B cell (primary cell): ENCODE results near the gene GALNT7. TPM values are rescaled to one million over a fixed set of nuclear protein-coding genes. Genes with fewer than 3 reads are reported as not detected.

ENCODE experiments used
- ATAC-seq: fragments of 200-7000 bp; cut with Tn5 transposase; one replicate; pipeline ENCODE4 v1.10.0; 2021; ENCODE audit warnings: low read depth, mild to moderate bottlenecking, moderate number of reproducible peaks, moderate library complexity
- CTCF ChIA-PET: fragments of 350-600 bp; sonication (Branson Sonifier 250); formaldehyde crosslinking; loops from one replicate; lab custom pipeline; 2021; ENCODE audit warnings: antibody characterized with exemption, inconsistent platforms; lab: Charles Lee
- POLR2A ChIA-PET: fragments of 350-600 bp; sonication (Branson Sonifier 250); formaldehyde crosslinking; loops from one replicate; lab custom pipeline; 2021; ENCODE audit warnings: antibody characterized with exemption; lab: Charles Lee
- DNase-seq: peaks from one replicate; pipeline ENCODE4 v3.0.0; 2013
- H2AFZ ChIP-seq: 2 replicates; pipeline ENCODE4 v1.6.1; 2012; ENCODE audit warnings: mild to moderate bottlenecking, low read depth, low read length; ENCODE audit not compliant: insufficient read depth, poor library complexity, severe bottlenecking
- H3K27ac ChIP-seq, 2 donors: 1 replicate in 1 of 2; 2 replicates in 1 of 2; pipeline ENCODE4 v1.5.1; 2012 to 2013; ENCODE audit warnings: low read length in 2 of 2, mild to moderate bottlenecking in 2 of 2, moderate library complexity in 1 of 2
- H3K27me3 ChIP-seq, 4 experiments: fragments of 200-600 bp in 1 of 4; sonication (generic) in 1 of 4; replicated peaks in 1 of 4; 1 replicate in 2 of 4; 2 replicates in 2 of 4; pipeline versions ENCODE4 v1.6.1 to v1.7.0; 2013 to 2016; ENCODE audit warnings: low read length in 3 of 4, mild to moderate bottlenecking in 2 of 4, mixed read lengths in 1 of 4, moderate library complexity in 1 of 4; ENCODE audit not compliant: insufficient read depth in 4 of 4, control insufficient read depth in 3 of 4; ENCODE audit errors: control extremely low read depth in 1 of 4
- H3K36me3 ChIP-seq, 2 experiments: replicated peaks in 1 of 2; 1 replicate in 1 of 2; 2 replicates in 1 of 2; pipeline versions ENCODE4 v1.6.1 to v1.7.1; 2013; ENCODE audit warnings: low read length in 1 of 2; ENCODE audit not compliant: insufficient read depth in 2 of 2, control insufficient read depth in 1 of 2; ENCODE audit errors: control extremely low read depth in 1 of 2, extremely low read depth in 1 of 2
- H3K4me1 ChIP-seq, 2 donors: fragments of 200-600 bp in 1 of 2; sonication (generic) in 1 of 2; 1 replicate in 1 of 2; 2 replicates in 1 of 2; pipeline versions ENCODE4 v1.5.1 to v1.6.1; 2013 to 2017; ENCODE audit warnings: low read length in 2 of 2; ENCODE audit not compliant: control insufficient read depth in 2 of 2, insufficient read depth in 2 of 2
- H3K4me2 ChIP-seq: replicated peaks from 2 replicates; pipeline ENCODE3; 2012; ENCODE audit warnings: mild to moderate bottlenecking, low read depth, low read length; ENCODE audit not compliant: poor library complexity, severe bottlenecking
- H3K4me3 ChIP-seq, 5 experiments: fragments of 200-600 bp in 1 of 5; sonication (generic) in 1 of 5; 1 replicate in 3 of 5; 2 replicates in 2 of 5; pipeline versions ENCODE4 v1.5.1 to v1.7.0; 2011 to 2016; ENCODE audit warnings: low read length in 4 of 5, mild to moderate bottlenecking in 4 of 5, low read depth in 2 of 5, control low read depth in 1 of 5, moderate library complexity in 1 of 5; ENCODE audit not compliant: insufficient read depth in 1 of 5; ENCODE audit errors: control extremely low read depth in 1 of 5, extremely low read depth in 1 of 5
- H3K79me2 ChIP-seq: fragments of 200-600 bp; sonication (generic); one replicate; pipeline ENCODE4 v1.6.0; 2016; ENCODE audit warnings: low read length; ENCODE audit not compliant: control insufficient read depth, insufficient read depth
- H3K9ac ChIP-seq: fragments of 200-600 bp; sonication (generic); 2 replicates; pipeline ENCODE4 v1.6.1; 2017; ENCODE audit warnings: mild to moderate bottlenecking, low read length, moderate library complexity
- H3K9me3 ChIP-seq, 3 donors: one replicate each; pipeline versions ENCODE4 v1.6.1 to v1.7.1; 2013; ENCODE audit warnings: low read length in 2 of 3; ENCODE audit not compliant: control insufficient read depth in 2 of 3, insufficient read depth in 1 of 3; ENCODE audit errors: control extremely low read depth in 1 of 3
- H4K20me1 ChIP-seq: 2 replicates; pipeline ENCODE4 v1.6.0; 2012; ENCODE audit warnings: mild to moderate bottlenecking, low read length; ENCODE audit not compliant: insufficient read depth, control insufficient read depth, poor library complexity, severe bottlenecking
- H3K27ac Mint-ChIP-seq: one replicate; pipeline ENCODE4 v1.8.0; 2021; ENCODE audit warnings: mixed read lengths
- H3K27me3 Mint-ChIP-seq: one replicate; pipeline ENCODE4 v1.8.0; 2021; ENCODE audit warnings: mixed read lengths
- H3K4me1 Mint-ChIP-seq: one replicate; pipeline ENCODE4 v1.8.0; 2021; ENCODE audit warnings: mixed read lengths
- H3K4me3 Mint-ChIP-seq: one replicate; pipeline ENCODE4 v1.8.0; 2021; ENCODE audit warnings: mixed read lengths
- H3K9me3 Mint-ChIP-seq: one replicate; pipeline ENCODE4 v1.8.0; 2022; ENCODE audit warnings: mixed read lengths; ENCODE audit not compliant: insufficient read depth
- EZH2 ChIP-seq: IDR thresholded peaks from 2 replicates; pipeline ENCODE4 v1.6.1; 2012; ENCODE audit warnings: borderline replicate concordance, low read depth, mild to moderate bottlenecking, moderate library complexity, low read length; ENCODE audit not compliant: insufficient read depth, poor library complexity, severe bottlenecking
- WGBS: methylation state at CpG from one replicate; pipeline ENCODE4 v1.1.5; 2013; ENCODE audit warnings: missing lambda C conversion rate; ENCODE audit not compliant: insufficient coverage; 5-methylcytosine and 5-hydroxymethylcytosine counted together
- intact Hi-C: fragments of 100-400 bp; cut with micrococcal nuclease; formaldehyde crosslinking; loops from one replicate; pipeline ENCODE4 v1.10.0; 2022
- polyA plus RNA-seq: library from polyadenylated mRNA; depleted of rRNA; stranded (reverse); fragments of >200 nt; gene quantifications from 2 replicates; pipeline ENCODE4 v1.2.3, GENCODE V29; 2012
- total RNA-seq, 2 donors: library from RNA; stranded (reverse); fragments of 120-200 nt in 1 of 2; gene quantifications; 1 replicate in 1 of 2; 2 replicates in 1 of 2; pipeline versions ENCODE4 v1.2.3 to v1.2.4, GENCODE V29; 2013 to 2022
- TF ChIP-seq, protein P1 (sequence below): fragments of 200-600 bp; IDR thresholded peaks from one replicate; pipeline ENCODE4 v1.8.0; 2022; ENCODE audit warnings: antibody characterized with exemption, mild to moderate bottlenecking

The GALNT7 gene
- total and polyA plus RNA-seq, 2 donors (not counting 1 experiment from before 2014, with no cell fraction given): 5.8 to 23.7 TPM

DNA sequence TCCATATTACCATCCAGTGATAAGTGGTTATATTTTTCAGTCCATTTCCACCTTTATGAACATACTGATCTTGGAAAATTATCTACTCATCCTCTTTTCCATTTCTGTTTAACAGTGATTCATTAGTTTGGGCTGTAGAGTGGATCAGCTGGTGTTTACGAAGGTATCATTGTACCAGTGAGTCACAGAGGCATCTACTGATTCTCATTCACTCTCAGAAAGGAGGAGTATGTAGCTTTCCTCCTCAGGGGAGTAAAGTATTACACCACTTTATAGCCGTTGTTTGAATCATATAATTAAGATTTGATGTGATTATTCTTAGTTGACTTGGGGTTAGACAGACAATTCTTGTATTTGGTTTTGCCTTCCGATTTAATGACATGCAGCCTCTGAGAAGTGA is 74.7 kb downstream of the GALNT7 start:
- H3K4me1 ChIP-seq: peaks cover 21 to 54% of the 10 kb centered on the region in 2 donors
- POLR2A ChIA-PET: no interaction called here
- no peak overlapping the region for H3K4me3 ChIP-seq
- intact Hi-C loops: no loop called here
- H3K9ac ChIP-seq: no peak overlapping the region
- Mint-ChIP-seq H3K4me1 (peaks cover 53% of the 10 kb centered on the region), H3K27ac (no peak overlapping the region), H3K9me3 (no peaks in the 10 kb centered on the region), H3K4me3 (no peak overlapping the region), H3K27me3 (no peaks in the 10 kb centered on the region)
- ATAC-seq (no peak), DNase-seq (no peak)
- H3K9me3 ChIP-seq: no peaks in the 10 kb centered on the region
- no peaks in the 10 kb centered on the region for H3K36me3 ChIP-seq
- H3K4me2 ChIP-seq: no peak overlapping the region
- peaks cover 50% of the 10 kb centered on the region for H3K79me2 ChIP-seq
- peaks cover 22% of the 10 kb centered on the region for H4K20me1 ChIP-seq
- no peaks in the 10 kb centered on the region for H3K27me3 ChIP-seq
- CTCF ChIA-PET: interaction anchor here (0.8 to 1.9 kb wide), 3 partner anchors 14 to 1085 kb away, joined by 3 to 8 read pairs (median 3); no protein-coding TSS in a partner anchor
- WGBS: 100% methylated on average over 1 of the region's 3 CpGs
- H3K27ac ChIP-seq: no peak overlapping the region
- TF ChIP-seq, protein P1, sequence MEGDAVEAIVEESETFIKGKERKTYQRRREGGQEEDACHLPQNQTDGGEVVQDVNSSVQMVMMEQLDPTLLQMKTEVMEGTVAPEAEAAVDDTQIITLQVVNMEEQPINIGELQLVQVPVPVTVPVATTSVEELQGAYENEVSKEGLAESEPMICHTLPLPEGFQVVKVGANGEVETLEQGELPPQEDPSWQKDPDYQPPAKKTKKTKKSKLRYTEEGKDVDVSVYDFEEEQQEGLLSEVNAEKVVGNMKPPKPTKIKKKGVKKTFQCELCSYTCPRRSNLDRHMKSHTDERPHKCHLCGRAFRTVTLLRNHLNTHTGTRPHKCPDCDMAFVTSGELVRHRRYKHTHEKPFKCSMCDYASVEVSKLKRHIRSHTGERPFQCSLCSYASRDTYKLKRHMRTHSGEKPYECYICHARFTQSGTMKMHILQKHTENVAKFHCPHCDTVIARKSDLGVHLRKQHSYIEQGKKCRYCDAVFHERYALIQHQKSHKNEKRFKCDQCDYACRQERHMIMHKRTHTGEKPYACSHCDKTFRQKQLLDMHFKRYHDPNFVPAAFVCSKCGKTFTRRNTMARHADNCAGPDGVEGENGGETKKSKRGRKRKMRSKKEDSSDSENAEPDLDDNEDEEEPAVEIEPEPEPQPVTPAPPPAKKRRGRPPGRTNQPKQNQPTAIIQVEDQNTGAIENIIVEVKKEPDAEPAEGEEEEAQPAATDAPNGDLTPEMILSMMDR: no peak
- no peak for TF ChIP-seq EZH2
- H2AFZ ChIP-seq: no peak overlapping the region

DNA sequence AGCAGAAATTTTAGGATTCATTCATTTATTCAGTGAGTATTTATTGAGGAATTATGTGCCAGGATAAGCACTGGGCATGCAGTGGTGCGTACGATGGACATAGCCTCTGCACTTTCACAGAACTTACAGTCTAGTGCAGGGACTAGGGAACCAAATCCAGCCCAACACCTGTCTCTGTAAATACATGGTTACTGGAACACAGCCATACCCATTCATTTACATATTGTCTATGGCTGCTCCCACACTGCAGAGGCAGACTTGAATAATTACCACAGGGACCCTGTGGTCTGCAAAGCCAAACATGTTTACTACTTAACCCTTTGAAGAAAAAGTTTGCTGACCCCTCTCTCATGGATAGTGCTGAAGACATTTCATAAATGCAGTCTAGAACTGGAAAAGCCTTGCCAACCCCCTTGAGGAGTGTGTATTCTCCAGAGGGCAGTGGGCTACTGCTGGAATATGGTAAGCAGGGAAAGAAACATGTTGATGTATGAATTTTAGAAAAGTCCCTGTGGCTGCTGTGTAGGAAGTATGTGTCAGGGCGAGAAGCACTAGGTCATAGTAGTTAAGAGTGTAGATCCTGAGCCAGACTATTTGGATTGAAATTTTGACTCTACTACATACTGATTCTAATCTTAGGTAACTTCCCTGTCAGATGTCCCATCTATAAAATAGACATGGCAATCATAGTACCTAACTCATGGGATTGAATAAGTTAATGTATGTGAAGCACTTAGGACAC is 75.5 kb downstream of the GALNT7 start:
- H3K4me3 ChIP-seq: no peak overlapping the region
- H3K79me2 ChIP-seq: peaks cover 51% of the 10 kb centered on the region
- H3K27me3 Mint-ChIP-seq: no peaks in the 10 kb centered on the region
- H3K27me3 ChIP-seq: no peaks in the 10 kb centered on the region
- H3K4me1 ChIP-seq: peaks cover 21 to 54% of the 10 kb centered on the region in 2 donors
- peak overlapping the region; percentile 7 for H3K4me2 ChIP-seq
- POLR2A ChIA-PET: no interaction called here
- H3K27ac Mint-ChIP-seq: no peak overlapping the region
- H3K9me3 Mint-ChIP-seq: no peaks in the 10 kb centered on the region
- no peaks in the 10 kb centered on the region for H3K9me3 ChIP-seq
- no peak overlapping the region for H3K4me3 Mint-ChIP-seq
- H3K27ac ChIP-seq: no peak overlapping the region
- no peak overlapping the region for H2AFZ ChIP-seq
- CTCF ChIA-PET: no interaction called here
- H3K36me3 ChIP-seq: peaks cover 0 to under 1% of the 10 kb centered on the region in 2 experiments
- H4K20me1 ChIP-seq: peaks cover 22% of the 10 kb centered on the region
- no peak for DNase-seq
- 78% methylated on average over 2 of the region's 3 CpGs for WGBS
- peaks cover 55% of the 10 kb centered on the region for H3K4me1 Mint-ChIP-seq
- intact Hi-C loops: no loop called here
- ATAC-seq: no peak
- H3K9ac ChIP-seq: no peak overlapping the region
- TF ChIP-seq, protein P1: no peak
- no peak for TF ChIP-seq EZH2
